Peyer's patch (tissue), 4 donors: ENCODE measurements around the gene IDE. TPM values are rescaled to one million over a fixed set of nuclear protein-coding genes. Genes with fewer than 3 reads are reported as not detected.

Source experiments
- DNase-seq, 3 donors: peaks; one replicate each; pipeline ENCODE4 v3.0.0-alpha.2; 2017 to 2019
- H3K27ac ChIP-seq, 4 donors: fragments of 200-600 bp; sonication (generic); one replicate each; pipeline ENCODE4 v1.5.1; 2016 to 2019
- H3K27me3 ChIP-seq, 2 donors: fragments of 200-600 bp; sonication (generic); one replicate each; pipeline ENCODE4 v1.5.1; 2019
- H3K36me3 ChIP-seq, 3 donors: fragments of 200-600 bp; sonication (generic); one replicate each; pipeline ENCODE4 v1.5.1; 2016 to 2019
- H3K4me1 ChIP-seq, 4 donors: fragments of 200-600 bp; sonication (generic); one replicate each; pipeline ENCODE4 v1.5.1; 2016 to 2019
- H3K4me3 ChIP-seq, 4 donors: fragments of 200-600 bp; sonication (generic); 1 replicate in 3 of 4; 2 replicates in 1 of 4; pipeline ENCODE4 v1.5.1; 2016 to 2019; ENCODE audit warnings: mild to moderate bottlenecking in 1 of 4
- H3K9me3 ChIP-seq, 4 donors: fragments of 200-600 bp; sonication (generic); one replicate each; pipeline ENCODE4 v1.5.1; 2016 to 2019; ENCODE audit warnings: mild to moderate bottlenecking in 1 of 4
- CTCF ChIP-seq, 6 experiments: fragments of 450-650 bp in 4 of 6; fragments of 200-600 bp in 2 of 6; sonication (generic) in 1 of 6; IDR thresholded peaks; one replicate each; pipeline ENCODE4 v1.5.1; 2017 to 2019; ENCODE audit warnings: antibody characterized with exemption in 6 of 6, mild to moderate bottlenecking in 3 of 6, moderate library complexity in 1 of 6
- POLR2A ChIP-seq, 2 donors: fragments of 450-650 bp; IDR thresholded peaks; one replicate each; pipeline ENCODE4 v1.5.1; 2017; ENCODE audit warnings: antibody characterized with exemption in 2 of 2, mild to moderate bottlenecking in 2 of 2, moderate library complexity in 2 of 2
- total RNA-seq, 4 donors: library from RNA; depleted of rRNA; stranded (reverse); fragments of >200 nt; gene quantifications; one replicate each; pipeline ENCODE4 v1.1.0, GENCODE V29; 2016

The IDE gene
- total RNA-seq, 4 donors from 2014 or later, result 27.1 to 71.8 (median 31.7) TPM

GRCh38 chr10:92595505-92595904 lies 21.6 kb upstream of the IDE start:
- no peak overlapping the region for H3K27ac ChIP-seq
- no peak for TF ChIP-seq POLR2A (IDR thresholded peaks at IDR 0.05)
- no peak for TF ChIP-seq CTCF (IDR thresholded peaks at IDR 0.05)
- H3K9me3 ChIP-seq, result no peaks in the 10 kb centered on the region
- no peak overlapping the region for H3K4me3 ChIP-seq
- peaks cover 0 to 8% (median 0%) of the 10 kb centered on the region in 4 donors for H3K4me1 ChIP-seq
- H3K36me3 ChIP-seq, result no peaks in the 10 kb centered on the region
- DNase-seq, result no peak
- no peaks in the 10 kb centered on the region for H3K27me3 ChIP-seq

- no peaks in the 10 kb centered on the region for H3K36me3 ChIP-seq
- H3K4me1 ChIP-seq, result peaks cover 0 to 8% (median 0%) of the 10 kb centered on the region in 4 donors
- DNase-seq, result no peak
- H3K27ac ChIP-seq, result peak overlapping the region in 1 of 4 donors; percentile 85
- H3K4me3 ChIP-seq, result peak overlapping the region; percentile 49 to 85 (median 69)
- H3K27me3 ChIP-seq, result no peaks in the 10 kb centered on the region
- no peak for TF ChIP-seq POLR2A (IDR thresholded peaks at IDR 0.05)
- TF ChIP-seq CTCF (IDR thresholded peaks at IDR 0.05), result no peak
- no peaks in the 10 kb centered on the region for H3K9me3 ChIP-seq
Observed at GRCh38 chr10:92593619-92594588, 20.0 kb upstream of the IDE start.

GRCh38 chr10:92592761-92593618 lies 19.1 kb upstream of the IDE start, which contains the start of gene KIF11:
KIF11 (plus strand) TSS chr10:92593130; CDS start chr10:92593376, 246 bp downstream.
- TF ChIP-seq CTCF (IDR thresholded peaks at IDR 0.05) (no peak), POLR2A (IDR thresholded peaks at IDR 0.05) (peak; percentile 92 to 95)
- Histone ChIP-seq H3K4me3 (peak within 1 kb of the TSS; percentile 49 to 85 (median 69)), H3K27me3 (no peaks in the 10 kb centered on the region), H3K27ac (peak within 1 kb of the TSS; percentile 85 to 96 (median 90)), H3K36me3 (no peaks in the 10 kb centered on the region), H3K9me3 (no peaks in the 10 kb centered on the region), H3K4me1 (peaks cover 0 to 8% (median 0%) of the 10 kb centered on the region in 4 donors)
- DNase-seq, result peak; percentile 97 to 100 (median 99)

GRCh38 chr10:92591550-92592022 lies 17.7 kb upstream of the IDE start:
- H3K4me1 ChIP-seq, result peaks cover 0 to 8% (median 0%) of the 10 kb centered on the region in 4 donors
- TF ChIP-seq CTCF (IDR thresholded peaks at IDR 0.05), result peak in 2 of 6 experiments; percentile 19 to 28
- peak; percentile 84 for TF ChIP-seq POLR2A (IDR thresholded peaks at IDR 0.05)
- no peaks in the 10 kb centered on the region for H3K9me3 ChIP-seq
- H3K4me3 ChIP-seq, result peak overlapping the region; percentile 49 to 85 (median 69)
- no peaks in the 10 kb centered on the region for H3K27me3 ChIP-seq
- H3K36me3 ChIP-seq, result no peaks in the 10 kb centered on the region
- DNase-seq, result peak; percentile 93 to 97 (median 95)
- peak overlapping the region; percentile 85 to 96 (median 90) for H3K27ac ChIP-seq
